Activated CD4-positive, alpha-beta T cell treated with anti-CD3 and anti-CD28 coated beads, Interleukin-2, amount 10 ng/mL, durations not matched to agents 7 days and 5 days (primary cell): ENCODE measurements around the gene HYCC1. TPM values are rescaled to one million over a fixed set of nuclear protein-coding genes. Genes with fewer than 3 reads are reported as not detected.
"Not testable (repeated sequence)": the region's sequence is repeated elsewhere in the genome, so short reads cannot be mapped to it uniquely, and the experiment has no call there.

Experiments used
- CTCF ChIA-PET: fragments of 350-600 bp; sonication (Branson Sonifier 250); formaldehyde crosslinking; loops from one replicate; lab custom pipeline; 2021; ENCODE audit warnings: antibody characterized with exemption; lab: Charles Lee
- POLR2A ChIA-PET: fragments of 350-600 bp; sonication (Branson Sonifier 250); formaldehyde crosslinking; loops from one replicate; lab custom pipeline; 2021; ENCODE audit warnings: antibody characterized with exemption; lab: Charles Lee
- DNase-seq: peaks from one replicate; pipeline ENCODE4 v3.0.0-alpha.2; 2020
- H3K27ac Mint-ChIP-seq: one replicate; pipeline ENCODE4 v1.8.0; 2021; ENCODE audit warnings: mild to moderate bottlenecking, moderate library complexity, mixed read lengths
- H3K27me3 Mint-ChIP-seq: one replicate; pipeline ENCODE4 v1.8.0; 2021; ENCODE audit warnings: mixed read lengths
- H3K36me3 Mint-ChIP-seq: one replicate; pipeline ENCODE4 v1.8.0; 2021; ENCODE audit warnings: low read depth, mixed read lengths
- H3K4me1 Mint-ChIP-seq: one replicate; pipeline ENCODE4 v1.8.0; 2021; ENCODE audit warnings: mixed read lengths
- H3K4me3 Mint-ChIP-seq: one replicate; pipeline ENCODE4 v1.8.0; 2021; ENCODE audit warnings: mild to moderate bottlenecking, moderate library complexity, mixed read lengths
- H3K9me3 Mint-ChIP-seq: one replicate; pipeline ENCODE4 v1.8.0; 2021; ENCODE audit warnings: mixed read lengths
- total RNA-seq, 2 experiments: library from RNA; stranded (reverse); gene quantifications; one replicate each; pipeline ENCODE4 v1.2.3, GENCODE V29; 2021

The HYCC1 gene
- total RNA-seq, 2 experiments from 2014 or later, result 47.2 to 54.2 TPM

- Mint-ChIP-seq H3K27me3 (no peaks in the 10 kb centered on the region), H3K36me3 (peaks cover 19% of the 10 kb centered on the region), H3K9me3 (no peaks in the 10 kb centered on the region), H3K27ac (no peak overlapping the region), H3K4me1 (peaks cover 47% of the 10 kb centered on the region), H3K4me3 (no peak overlapping the region)
- DNase-seq, result no peak
- POLR2A ChIA-PET, result interaction anchor here (0.8 kb wide), 1 partner anchor 22 kb away, joined by 5 read pairs; no protein-coding TSS in a partner anchor
- CTCF ChIA-PET, result interaction anchor here (1.5 kb wide), 1 partner anchor 8 kb away, joined by 7 read pairs; no protein-coding TSS in a partner anchor
These were observed 17.5 kb downstream of the HYCC1 start for GRCh38 chr7:22996470-22996869.

GRCh38 chr7:22995011-22995410, 18.9 kb downstream of the HYCC1 start:
- H3K36me3 Mint-ChIP-seq, result peaks cover 29% of the 10 kb centered on the region
- H3K27me3 Mint-ChIP-seq, result no peaks in the 10 kb centered on the region
- H3K9me3 Mint-ChIP-seq, result no peaks in the 10 kb centered on the region
- peak overlapping the region; percentile 7 for H3K27ac Mint-ChIP-seq
- ChIA-PET CTCF (interaction anchor here (0.6 to 1.5 kb wide), 5 partner anchors 10 to 646 kb away, joined by 3 to 7 read pairs (median 3); no protein-coding TSS in a partner anchor), POLR2A (no interaction called here)
- H3K4me3 Mint-ChIP-seq, result no peak overlapping the region
- peaks cover 44% of the 10 kb centered on the region for H3K4me1 Mint-ChIP-seq
- no peak for DNase-seq

GRCh38 chr7:22992874-22993840, 20.8 kb downstream of the HYCC1 start:
- no peaks in the 10 kb centered on the region for H3K27me3 Mint-ChIP-seq
- peaks cover 41% of the 10 kb centered on the region for H3K36me3 Mint-ChIP-seq
- peaks cover 40% of the 10 kb centered on the region for H3K4me1 Mint-ChIP-seq
- DNase-seq, result peak; percentile 20
- H3K9me3 Mint-ChIP-seq, result no peaks in the 10 kb centered on the region
- ChIA-PET POLR2A (no interaction called here), CTCF (interaction anchor here (0.6 to 1.4 kb wide), 2 partner anchors 15 to 1024 kb away, joined by 3 to 4 read pairs; no protein-coding TSS in a partner anchor)
- H3K27ac Mint-ChIP-seq, result no peak overlapping the region
- H3K4me3 Mint-ChIP-seq, result no peak overlapping the region

GRCh38 chr7:22990588-22990949, 23.4 kb downstream of the HYCC1 start:
- Mint-ChIP-seq H3K9me3 (no peaks in the 10 kb centered on the region), H3K36me3 (peaks cover 34% of the 10 kb centered on the region), H3K4me1 (peaks cover 38% of the 10 kb centered on the region), H3K4me3 (no peak overlapping the region), H3K27ac (no peak overlapping the region), H3K27me3 (no peaks in the 10 kb centered on the region)
- DNase-seq, result no peak
- CTCF ChIA-PET, result no interaction called here
- POLR2A ChIA-PET, result no interaction called here

GRCh38 chr7:22989643-22990587, 24.0 kb downstream of the HYCC1 start:
- peaks cover 33% of the 10 kb centered on the region for H3K4me1 Mint-ChIP-seq
- ChIA-PET POLR2A (interaction anchor here (0.5 kb wide), 1 partner anchor 104 kb away, joined by 3 read pairs; no protein-coding TSS in a partner anchor), CTCF (interaction anchor here (0.8 to 2.0 kb wide), 2 partner anchors 13 to 402 kb away, joined by 3 to 4 read pairs; no protein-coding TSS in a partner anchor)
- no peak overlapping the region for H3K4me3 Mint-ChIP-seq
- H3K27ac Mint-ChIP-seq, result no peak overlapping the region
- H3K9me3 Mint-ChIP-seq, result no peaks in the 10 kb centered on the region
- DNase-seq, result no peak
- H3K27me3 Mint-ChIP-seq, result no peaks in the 10 kb centered on the region
- peaks cover 32% of the 10 kb centered on the region for H3K36me3 Mint-ChIP-seq

GRCh38 chr7:22985436-22985835, 28.5 kb downstream of the HYCC1 start:
- Mint-ChIP-seq H3K27ac (no peak overlapping the region), H3K4me3 (no peak overlapping the region), H3K9me3 (no peaks in the 10 kb centered on the region), H3K36me3 (peaks cover 39% of the 10 kb centered on the region), H3K4me1 (peaks cover 8% of the 10 kb centered on the region), H3K27me3 (no peaks in the 10 kb centered on the region)
- DNase-seq, result no peak
- ChIA-PET POLR2A (no interaction called here), CTCF (no interaction called here)

GRCh38 chr7:22983257-22983855, 30.6 kb downstream of the HYCC1 start:
- H3K4me1 Mint-ChIP-seq, result no peaks in the 10 kb centered on the region
- no peaks in the 10 kb centered on the region for H3K27me3 Mint-ChIP-seq
- H3K36me3 Mint-ChIP-seq, result peaks cover 21% of the 10 kb centered on the region
- H3K9me3 Mint-ChIP-seq, result no peaks in the 10 kb centered on the region
- H3K27ac Mint-ChIP-seq, result no peak overlapping the region
- no peak overlapping the region for H3K4me3 Mint-ChIP-seq
- CTCF ChIA-PET, result no interaction called here
- POLR2A ChIA-PET, result no interaction called here
- no peak for DNase-seq

- DNase-seq, result no peak
- Mint-ChIP-seq H3K9me3 (no peaks in the 10 kb centered on the region), H3K27me3 (no peaks in the 10 kb centered on the region), H3K4me3 (no peak overlapping the region), H3K36me3 (peaks cover 36% of the 10 kb centered on the region), H3K27ac (peak overlapping the region; percentile 2), H3K4me1 (no peaks in the 10 kb centered on the region)
- ChIA-PET CTCF (no interaction called here), POLR2A (no interaction called here)
These were observed 33.5 kb downstream of the HYCC1 start for GRCh38 chr7:22980422-22980821.

GRCh38 chr7:22979861-22980260, 34.1 kb downstream of the HYCC1 start:
- POLR2A ChIA-PET, result no interaction called here
- Mint-ChIP-seq H3K27me3 (no peaks in the 10 kb centered on the region), H3K4me3 (no peak overlapping the region), H3K9me3 (no peaks in the 10 kb centered on the region), H3K36me3 (peaks cover 38% of the 10 kb centered on the region), H3K27ac (no peak overlapping the region), H3K4me1 (no peaks in the 10 kb centered on the region)
- CTCF ChIA-PET, result no interaction called here
- DNase-seq, result no peak

GRCh38 chr7:22979251-22979650, 34.7 kb downstream of the HYCC1 start:
- Mint-ChIP-seq H3K27ac (no peak overlapping the region), H3K4me1 (no peaks in the 10 kb centered on the region), H3K27me3 (no peaks in the 10 kb centered on the region), H3K36me3 (peaks cover 38% of the 10 kb centered on the region), H3K4me3 (no peak overlapping the region), H3K9me3 (no peaks in the 10 kb centered on the region)
- no peak for DNase-seq
- CTCF ChIA-PET, result no interaction called here
- POLR2A ChIA-PET, result no interaction called here

- DNase-seq, CTCF ChIA-PET, H3K4me3 Mint-ChIP-seq, POLR2A ChIA-PET, H3K27ac Mint-ChIP-seq, H3K4me1 Mint-ChIP-seq, H3K9me3 Mint-ChIP-seq, H3K27me3 Mint-ChIP-seq: not testable (repeated sequence)
- peaks cover 46% of the 10 kb centered on the region for H3K36me3 Mint-ChIP-seq
These were observed 39.3 kb downstream of the HYCC1 start for GRCh38 chr7:22974636-22975035.

- no peak overlapping the region for H3K4me3 Mint-ChIP-seq
- no peaks in the 10 kb centered on the region for H3K4me1 Mint-ChIP-seq
- H3K27me3 Mint-ChIP-seq, result no peaks in the 10 kb centered on the region
- H3K27ac Mint-ChIP-seq, result no peak overlapping the region
- CTCF ChIA-PET, result interaction anchor here (1.0 kb wide), 1 partner anchor 83 kb away, joined by 3 read pairs; no protein-coding TSS in a partner anchor
- no peak for DNase-seq
- POLR2A ChIA-PET, result no interaction called here
- no peaks in the 10 kb centered on the region for H3K9me3 Mint-ChIP-seq
- H3K36me3 Mint-ChIP-seq, result peaks cover 56% of the 10 kb centered on the region
These were observed 41.7 kb downstream of the HYCC1 start for GRCh38 chr7:22972207-22972606.
